ENCODE data around the gene RIT2.

RIT2 gene

DNA sequence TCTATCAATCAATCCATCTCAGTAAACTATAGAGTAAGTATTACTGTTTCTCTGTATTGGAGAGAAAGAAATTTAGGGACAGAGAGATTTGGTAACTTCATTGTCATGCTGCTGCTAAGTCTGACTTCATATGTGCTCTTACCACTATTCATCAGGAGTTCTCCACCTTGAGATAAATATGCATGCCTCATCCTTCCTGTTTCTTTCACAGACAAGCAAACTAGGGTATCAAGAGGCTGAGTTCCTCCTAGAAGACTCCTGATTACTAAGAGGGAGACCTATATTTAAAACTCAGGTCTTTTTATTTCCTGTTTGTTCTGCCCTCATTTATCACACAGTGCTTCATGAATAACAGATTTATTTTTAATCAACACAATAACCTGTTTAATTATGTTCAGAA lies 34.1 kb downstream of the RIT2 start:
- DNase-seq (ENCODE audit: low spot score), result no peak

DNA sequence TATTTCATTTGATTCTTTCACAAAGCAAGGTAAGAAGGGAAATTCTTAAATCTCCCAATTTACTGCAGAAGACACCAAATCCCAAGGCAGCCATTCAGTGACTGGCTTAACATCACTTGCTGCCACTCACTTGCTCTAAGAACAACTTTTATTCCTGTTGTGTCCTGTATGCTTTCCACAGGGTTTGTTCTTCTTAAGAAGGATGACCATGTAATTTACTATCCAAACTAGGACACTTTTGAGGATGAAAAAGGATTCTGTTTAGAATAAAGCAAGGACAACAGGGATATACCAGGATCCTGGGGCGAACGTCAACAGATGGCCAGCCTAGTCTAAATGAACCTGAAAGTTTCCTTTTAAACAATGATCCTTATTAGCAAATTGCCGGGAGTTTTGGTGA lies 34.8 kb downstream of the RIT2 start:
- DNase-seq (ENCODE audit: low spot score), result no peak

DNA sequence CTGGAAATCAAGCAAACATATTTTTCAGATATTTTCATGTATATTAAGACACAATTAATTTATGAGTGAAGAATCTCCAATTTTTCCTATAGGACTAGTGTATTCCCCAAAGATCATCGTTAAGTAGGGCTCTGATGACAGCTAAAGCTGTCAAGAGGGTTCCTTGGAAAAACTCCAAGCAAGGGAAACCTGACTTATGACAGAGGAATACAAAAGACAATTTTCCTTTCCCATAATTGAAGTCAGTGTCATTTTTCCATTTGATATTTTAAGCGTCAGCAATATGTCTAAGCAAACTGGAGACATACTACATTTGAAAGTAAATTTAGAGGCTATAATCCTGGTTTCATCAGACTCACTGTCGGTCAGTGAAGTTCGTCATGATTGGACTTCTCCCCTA lies 36.1 kb downstream of the RIT2 start:
- no peak for DNase-seq (ENCODE audit: low spot score)

DNA sequence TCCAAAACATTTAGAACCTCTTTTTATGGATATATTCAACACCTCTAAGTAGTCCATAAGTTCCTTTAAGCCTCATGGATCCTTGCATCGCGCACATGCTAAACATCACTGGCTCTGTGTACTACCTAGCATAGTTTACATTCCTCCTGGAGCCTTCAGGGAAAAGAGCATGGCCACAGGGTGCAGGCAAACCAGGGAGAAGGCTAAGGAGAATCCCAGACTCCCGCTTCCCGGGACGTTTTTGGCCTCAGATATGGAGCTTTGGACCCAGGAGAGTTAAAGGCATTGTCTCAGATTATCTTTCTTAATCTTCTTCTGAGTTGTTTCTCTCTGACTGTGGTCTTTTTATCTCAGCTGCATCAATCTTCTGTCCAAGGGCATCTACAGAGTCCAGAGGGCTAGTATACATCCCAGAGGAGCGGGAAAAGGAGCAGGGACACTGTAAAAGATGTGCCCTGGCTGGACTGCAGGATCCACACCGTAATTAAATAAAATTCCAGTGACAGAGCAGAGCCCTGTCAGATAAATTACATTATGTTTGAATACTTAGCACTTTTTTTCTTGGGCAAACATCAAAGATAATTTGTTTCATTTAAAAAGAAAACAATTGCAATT lies 36.9 kb downstream of the RIT2 start:
- no peak for DNase-seq (ENCODE audit: low spot score)

DNA sequence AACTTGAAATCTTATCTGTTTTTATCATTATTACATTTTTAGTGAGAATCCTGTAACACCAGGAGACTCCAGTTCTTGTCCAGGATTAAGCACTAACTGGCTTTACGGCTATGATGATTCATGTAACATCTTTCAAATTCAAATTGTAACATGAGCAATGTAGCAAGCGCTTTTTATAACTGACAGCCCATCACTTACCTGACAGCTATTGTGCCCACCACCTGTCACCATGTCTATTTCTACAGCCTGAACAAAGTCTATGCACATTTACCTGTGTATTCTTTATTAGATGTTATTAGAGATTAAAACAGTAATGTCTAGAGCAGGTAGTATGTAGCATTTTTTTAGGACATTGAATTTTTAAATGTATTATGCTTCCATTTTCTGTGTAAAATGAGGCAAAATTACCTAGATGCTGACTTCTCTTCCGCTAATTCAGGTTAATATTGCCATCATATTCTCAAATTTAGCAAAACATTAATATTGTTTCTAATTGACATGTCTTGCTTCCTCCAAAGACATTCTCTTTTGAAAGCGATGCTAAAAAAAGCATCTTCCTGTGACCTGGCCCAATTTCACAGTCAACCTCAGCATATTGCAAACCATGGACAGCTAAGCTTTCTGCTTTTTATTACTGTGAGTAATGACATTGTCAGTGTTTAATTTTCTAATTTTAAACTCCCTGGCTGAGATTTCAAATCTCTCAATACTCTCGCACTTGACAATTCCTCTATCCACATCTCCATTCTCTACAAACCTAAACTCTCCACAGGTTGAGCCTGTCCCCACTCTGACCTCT lies 37.8 kb downstream of the RIT2 start:
- no peak for DNase-seq (ENCODE audit: low spot score)

DNA sequence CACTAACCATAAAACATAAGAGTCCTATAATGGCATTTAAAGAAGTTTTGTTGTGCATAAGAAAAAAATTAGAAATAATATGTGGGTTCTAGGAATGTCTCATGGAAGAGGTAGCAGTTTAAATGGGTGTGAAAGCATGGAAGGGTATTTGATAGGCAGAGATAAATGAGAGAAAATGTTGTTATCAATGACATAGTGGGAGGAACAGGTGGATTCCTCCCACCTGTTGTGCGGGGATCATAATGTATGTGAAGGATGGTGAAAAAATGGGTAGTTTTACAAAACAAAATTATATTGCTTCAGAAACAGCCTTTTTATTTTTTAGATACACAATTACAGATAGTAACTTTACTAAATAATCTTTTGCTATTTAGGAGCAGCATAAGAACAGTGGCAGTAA lies 41.7 kb downstream of the RIT2 start:
- DNase-seq (ENCODE audit: low spot score), result no peak

DNA sequence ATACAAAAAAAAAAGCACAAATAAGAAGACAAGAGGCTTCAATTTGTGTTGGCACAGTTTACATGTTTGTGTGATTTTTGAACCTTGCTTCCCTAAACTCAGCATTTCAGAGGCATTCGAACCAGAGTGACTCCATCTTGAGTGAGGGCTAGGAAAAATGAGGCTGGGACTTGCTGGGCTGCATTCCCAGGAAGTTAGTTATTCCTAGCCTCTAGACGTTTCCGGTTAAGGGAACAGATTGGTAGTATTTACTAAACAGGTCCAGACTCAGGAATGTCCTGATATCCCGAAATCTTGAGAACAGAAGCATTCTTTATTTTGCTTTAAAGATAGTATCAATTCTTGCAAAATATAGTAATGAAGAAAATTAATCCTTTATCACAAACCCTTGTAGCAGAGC lies 46.7 kb downstream of the RIT2 start:
- no peak for DNase-seq (ENCODE audit: low spot score)

DNA sequence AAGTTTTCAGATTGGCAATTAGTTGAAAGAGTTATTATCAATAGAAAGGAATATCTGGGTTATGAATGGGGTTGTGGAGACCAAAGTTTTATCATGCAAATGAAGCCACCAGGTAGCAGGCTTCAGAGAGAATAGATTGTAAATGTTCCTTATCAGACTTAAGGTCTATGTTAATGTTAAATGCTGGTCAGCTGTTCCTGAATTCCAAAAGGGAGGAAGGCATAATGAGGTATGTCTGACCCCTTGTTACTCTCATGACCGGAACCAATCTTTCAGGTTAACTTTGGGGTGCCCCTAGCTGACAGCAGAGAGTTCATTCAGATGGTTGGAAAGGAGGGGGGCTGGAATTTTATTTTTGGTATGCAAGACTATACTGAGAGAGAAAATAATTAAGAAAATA lies 47.9 kb downstream of the RIT2 start:
- DNase-seq (ENCODE audit: low spot score), result no peak

DNA sequence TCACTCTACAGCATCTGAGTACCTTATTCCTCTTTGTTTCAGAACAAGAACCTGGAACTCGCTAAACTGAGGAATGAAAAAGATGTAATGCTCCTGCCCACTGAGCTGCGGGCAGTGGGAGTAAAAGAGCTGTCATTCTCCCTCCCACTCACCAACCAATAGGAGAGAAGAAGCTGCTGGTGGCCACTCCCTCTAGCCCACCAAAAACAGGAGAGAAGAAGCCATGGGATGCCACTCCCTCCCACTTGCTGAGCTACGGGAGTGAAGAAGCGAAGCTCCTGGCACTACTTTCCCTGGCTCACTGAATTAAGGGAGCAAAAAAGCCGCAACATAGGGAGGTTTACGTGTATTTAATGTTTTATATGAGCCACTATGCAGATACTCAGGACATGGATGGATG lies 53.7 kb downstream of the RIT2 start:
- DNase-seq (ENCODE audit: low spot score), result no peak

DNA sequence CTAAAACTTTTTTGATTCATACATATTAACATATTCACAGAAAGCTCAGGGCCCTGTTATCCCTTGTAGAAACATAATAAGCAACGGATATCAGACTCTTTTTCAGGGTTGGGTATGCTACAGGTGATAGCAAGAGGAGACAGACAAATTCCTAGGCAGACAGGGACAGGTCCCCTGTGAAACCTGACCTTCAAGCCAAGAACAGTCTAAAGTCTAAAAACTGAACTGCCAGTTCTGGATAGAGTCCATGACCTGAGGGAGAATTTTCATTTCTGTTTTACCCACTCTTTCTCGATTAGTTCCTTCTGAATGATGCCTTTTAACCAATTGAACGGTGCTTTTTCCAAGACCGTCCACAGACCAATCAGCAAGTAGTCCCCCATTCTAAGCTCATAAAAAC lies 54.2 kb downstream of the RIT2 start:
- no peak for DNase-seq (ENCODE audit: low spot score)

DNA sequence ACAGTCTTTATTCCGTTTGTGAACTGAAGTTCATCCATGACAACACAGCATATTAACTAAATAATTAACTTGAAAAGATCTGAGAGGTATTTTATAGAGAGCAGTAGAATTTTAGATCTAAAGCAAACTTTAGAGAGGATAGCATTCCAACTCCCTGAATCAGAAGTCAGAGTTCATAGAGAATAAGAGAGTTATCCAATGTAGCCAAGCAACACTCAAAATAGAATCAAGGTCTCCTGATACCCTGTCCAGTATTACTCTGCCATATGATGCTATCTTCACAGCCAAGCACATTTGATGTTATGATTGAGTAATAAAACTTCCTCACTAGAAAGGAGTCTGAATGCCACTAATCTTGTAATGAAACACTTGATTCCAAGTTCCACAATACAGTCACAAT lies 55.5 kb downstream of the RIT2 start:
- DNase-seq (ENCODE audit: low spot score), result peak; percentile 2

DNA sequence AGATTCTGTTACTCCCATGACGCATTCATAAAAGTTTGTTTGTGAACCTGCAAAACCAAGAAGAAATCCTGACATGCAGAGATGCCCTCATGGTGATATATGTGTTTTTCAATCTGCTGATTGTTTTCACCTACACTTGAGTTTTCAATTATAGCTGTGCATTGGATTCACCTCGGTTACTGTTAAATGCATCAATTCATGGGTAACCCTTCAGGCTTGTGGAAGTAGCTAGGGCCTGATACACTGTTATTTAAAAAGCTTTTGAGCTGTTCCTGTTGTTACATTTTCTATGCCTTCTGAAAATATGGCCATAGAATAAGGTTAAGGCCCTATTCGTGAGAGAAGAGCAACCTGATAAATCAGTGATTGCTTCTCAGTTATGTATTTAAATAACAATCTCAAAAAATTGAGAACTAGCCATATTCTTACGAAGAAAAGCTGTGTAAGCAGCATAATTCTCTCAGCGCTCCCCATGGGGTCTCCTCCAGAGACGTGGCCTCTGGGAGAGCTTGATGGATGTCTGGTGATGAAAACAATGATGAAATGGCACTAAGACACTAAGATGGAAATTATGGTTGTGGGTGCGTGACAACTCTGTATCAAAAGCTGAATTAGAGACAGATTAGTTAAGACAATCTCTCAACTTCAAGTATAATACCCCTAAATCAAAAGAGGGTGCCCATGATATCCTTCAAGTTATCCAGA lies 60.5 kb downstream of the RIT2 start:
- no peak for DNase-seq (ENCODE audit: low spot score)

DNA sequence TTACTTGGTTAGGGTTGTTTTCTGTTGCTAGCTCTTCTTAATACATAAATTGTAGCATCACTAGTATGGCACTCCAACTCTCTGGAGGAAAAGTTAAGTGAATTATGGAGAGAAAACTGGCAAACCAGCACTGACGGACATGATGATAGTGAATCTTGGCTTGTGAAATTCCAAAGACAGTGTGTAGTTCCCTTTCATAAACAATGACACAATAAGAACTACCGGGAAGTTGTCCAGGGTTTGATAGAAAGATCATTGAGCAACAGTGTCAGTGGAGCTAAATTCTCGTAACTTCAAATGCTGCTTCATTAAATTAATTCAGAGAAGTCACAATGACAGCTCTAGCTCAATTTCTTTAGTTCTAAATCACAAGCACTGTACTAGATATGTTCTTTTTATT lies 66.5 kb downstream of the RIT2 start:
- DNase-seq (ENCODE audit: low spot score), result no peak

DNA sequence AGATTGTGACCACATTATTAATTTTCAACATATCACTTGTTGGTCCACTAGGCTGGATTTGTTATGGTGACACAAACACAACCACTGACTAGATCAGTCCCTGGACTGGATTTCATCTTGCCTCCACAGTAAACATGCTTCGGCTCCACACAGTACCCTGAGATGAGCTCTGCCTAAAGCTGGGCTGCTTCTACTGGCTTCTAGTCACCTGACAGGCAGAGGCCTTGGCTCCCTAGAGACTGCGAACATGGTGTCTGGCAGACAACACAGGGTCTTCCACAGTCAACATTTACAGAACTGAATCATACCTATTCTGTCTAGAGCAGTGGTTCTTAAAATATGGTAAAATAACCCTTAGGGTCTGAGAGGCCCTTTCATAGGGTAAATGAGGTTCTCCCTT lies 69.2 kb downstream of the RIT2 start:
- no peak for DNase-seq (ENCODE audit: low spot score)

DNA sequence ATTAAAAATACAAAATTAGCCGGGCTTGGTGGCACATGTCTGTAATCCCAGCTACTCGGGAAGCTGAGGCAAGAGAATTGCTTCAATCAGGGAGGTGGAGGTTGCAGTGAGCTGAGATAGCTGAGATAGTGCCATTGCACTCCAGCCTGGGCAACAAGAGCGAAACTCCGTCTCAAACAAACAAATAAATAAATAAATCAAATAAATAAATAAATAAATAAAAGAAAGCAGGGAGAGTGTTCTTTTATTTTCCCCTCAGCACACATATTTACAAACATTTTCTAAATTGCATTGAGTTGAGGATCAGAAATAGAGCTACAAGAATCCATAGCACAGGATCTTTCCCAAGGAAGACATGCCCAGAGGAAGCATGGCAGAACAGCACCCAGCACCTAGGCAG lies 71.9 kb downstream of the RIT2 start:
- DNase-seq (ENCODE audit: low spot score), result no peak

DNA sequence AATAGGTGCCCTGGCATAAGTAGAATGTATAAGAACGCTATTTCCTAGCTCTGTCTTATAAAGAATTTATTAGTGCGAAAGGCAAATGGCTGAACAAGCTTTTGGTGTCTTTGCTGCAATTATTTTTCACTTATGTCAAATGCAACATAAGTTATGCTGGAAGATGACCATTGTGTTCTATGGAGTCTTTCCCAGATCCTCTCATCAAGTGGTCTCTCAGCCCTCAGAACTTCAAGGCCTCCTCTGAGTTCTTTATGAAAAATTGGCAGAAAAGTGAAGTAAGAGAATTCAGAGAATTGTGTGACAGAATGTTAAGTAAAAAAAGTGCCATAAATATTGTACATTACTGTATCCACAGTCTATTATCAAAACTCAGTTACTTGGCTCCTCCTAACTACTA lies 75.2 kb downstream of the RIT2 start:
- no peak for DNase-seq (ENCODE audit: low spot score)

DNA sequence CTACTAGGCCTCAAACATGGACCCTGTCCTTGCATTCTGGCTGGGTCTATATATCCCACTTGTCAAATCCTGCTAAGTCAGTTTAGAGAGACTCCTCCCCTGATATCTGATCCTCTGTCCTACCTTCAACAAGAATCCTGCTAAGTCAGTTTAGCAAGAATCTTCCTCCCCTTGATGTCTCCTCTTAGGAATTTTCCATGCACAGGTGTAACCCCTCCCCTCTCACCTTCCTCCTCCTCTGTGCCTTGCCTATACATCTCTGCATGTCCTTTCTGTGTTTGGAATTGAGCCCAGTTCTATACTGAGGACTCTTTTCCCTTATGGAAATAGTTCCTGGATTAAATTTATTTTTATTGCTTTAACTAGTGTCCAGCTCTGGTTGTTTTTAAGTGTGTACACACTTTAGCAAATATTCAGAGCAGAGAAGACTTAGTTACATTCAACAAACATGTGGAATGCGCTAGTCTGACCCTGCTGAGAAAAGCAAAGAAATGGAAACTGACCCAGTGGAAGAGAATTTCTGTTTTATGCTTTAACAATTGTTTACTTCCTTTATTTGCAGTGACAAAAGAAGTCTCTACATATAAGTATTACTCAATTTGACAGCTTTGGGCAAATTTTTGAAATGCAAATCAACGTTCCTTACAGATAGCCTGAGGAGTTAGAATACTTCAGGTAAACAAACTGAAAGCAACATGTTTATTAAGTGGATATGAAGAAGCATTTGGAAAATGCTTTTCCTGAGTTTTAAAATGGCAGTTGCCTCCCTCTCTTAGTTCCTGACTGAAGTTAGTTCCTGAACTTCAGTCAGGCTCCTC lies 80.6 kb downstream of the RIT2 start:
- DNase-seq (ENCODE audit: low spot score), result no peak

DNA sequence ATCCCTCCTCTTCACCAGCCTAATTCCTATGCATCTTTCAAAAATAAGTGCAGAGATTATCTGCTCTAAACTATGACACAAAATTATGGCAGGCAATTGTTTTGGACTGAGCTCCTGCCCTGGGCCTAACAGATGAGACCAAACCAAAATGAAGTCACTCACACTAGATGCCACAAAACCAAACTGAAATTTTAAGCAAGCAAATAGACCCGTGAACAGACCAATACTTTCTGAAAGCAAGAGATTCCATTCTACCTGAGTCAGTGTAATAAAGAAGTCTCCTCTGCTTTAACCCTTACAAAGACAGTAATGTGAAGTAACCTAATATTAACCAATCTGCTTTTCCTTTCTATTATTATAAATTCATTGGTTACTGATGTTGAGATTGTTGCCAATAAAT lies 84.3 kb downstream of the RIT2 start:
- DNase-seq (ENCODE audit: low spot score), result no peak

DNA sequence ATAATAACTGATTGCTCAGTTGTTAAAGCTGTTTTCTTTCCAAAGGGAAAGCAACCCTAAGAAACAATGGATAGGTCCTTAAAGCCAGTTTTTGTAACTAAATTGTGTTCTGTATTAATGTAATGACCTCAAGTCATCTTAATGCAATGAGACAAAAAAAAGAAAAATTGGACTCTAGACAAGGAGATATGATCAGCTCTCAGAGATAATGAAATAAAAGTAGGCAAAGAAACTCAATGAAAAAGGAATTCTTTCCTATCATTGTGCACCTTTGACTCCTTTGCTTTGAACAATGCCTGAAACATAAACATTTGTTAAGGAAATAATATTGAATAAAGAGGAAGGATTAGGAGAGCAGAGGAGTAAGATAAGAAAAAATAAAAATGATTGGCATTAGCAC lies 86.1 kb downstream of the RIT2 start:
- DNase-seq (ENCODE audit: low spot score), result no peak

DNA sequence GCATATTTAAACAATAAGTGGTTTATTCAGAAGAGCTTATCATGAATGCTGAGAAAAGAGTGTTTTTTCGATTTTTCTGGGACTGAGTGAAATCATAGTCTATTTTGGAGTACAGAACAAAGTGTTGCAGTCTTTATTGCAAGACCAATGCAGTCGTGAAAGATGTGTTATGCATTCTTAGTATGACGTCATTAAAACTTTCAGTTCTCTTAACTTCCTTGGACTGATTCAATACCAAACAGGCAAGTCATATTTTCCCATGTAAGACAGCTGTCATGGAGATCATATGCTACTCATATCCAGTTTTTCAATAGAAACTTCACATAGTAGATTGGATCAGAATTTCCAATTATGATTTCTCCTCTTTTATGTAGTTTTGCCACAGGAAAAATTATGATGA lies 92.6 kb downstream of the RIT2 start:
- DNase-seq (ENCODE audit: low spot score), result no peak

DNA sequence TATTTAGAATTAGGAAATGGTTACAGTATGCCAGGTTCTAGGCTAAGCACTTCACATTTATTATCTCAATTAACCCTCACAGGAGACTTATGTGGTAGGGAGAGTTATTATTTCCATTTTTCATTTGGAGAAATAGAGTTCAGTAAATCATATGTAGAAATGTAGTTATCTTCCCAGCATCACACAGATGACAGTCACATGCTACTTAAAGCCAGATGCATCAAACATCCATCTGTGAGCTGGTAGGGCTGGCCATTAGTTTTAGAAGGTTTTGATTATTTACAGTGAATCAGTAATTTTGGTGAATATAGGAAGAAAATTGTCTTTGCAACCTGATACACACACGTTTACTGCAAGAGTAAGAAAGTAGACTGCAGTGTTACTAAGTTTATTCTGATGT lies 97.9 kb downstream of the RIT2 start:
- DNase-seq (ENCODE audit: low spot score), result no peak

DNA sequence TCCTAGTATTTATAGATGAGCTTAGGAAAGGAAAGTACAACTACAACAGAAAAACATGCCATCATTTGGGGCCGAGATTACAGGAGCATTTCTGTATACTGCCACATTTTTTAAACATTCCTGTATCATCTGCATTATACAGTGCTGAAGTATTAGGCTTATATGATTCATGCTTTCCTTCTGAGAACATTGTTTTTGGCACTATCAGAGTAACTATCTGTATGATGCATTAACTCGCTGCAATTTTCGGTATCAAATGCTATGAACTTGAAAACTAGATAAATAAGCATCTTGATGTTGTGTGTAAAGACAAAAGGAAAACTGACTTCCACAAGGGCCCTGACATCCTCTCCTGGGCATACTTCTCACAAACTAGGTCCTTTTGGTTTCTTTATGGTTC lies 102.0 kb downstream of the RIT2 start:
- DNase-seq (ENCODE audit: low spot score), result no peak

DNA sequence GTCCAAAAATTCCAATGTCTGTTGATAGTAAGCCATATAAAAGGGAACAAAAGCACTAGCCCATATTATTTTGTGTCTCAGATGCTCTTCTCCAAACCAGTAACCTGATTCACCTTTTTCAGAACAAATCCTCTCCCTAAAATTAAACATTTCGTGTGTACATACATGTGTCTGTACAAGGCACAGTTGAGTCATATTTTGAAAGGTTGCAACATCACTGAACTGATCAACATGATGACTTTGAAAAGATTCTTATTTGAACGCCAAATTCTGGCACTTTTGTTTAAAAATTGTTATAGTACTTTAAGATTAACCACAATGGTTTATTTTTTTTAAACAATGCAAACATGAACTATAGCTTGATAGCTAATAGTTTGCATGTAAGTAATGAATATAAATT lies 102.5 kb downstream of the RIT2 start:
- no peak for DNase-seq (ENCODE audit: low spot score)
